Mesenchymal stem cell (in vitro differentiated cells and primary cell): ENCODE data around the gene NEK10.
A peak's percentile ranks its signal among the peaks of the same experiment; 100 is the strongest.

Experiments used
- DNase-seq: peaks from one replicate; pipeline ENCODE4 v3.0.0-alpha.2; 2013
- H2AFZ ChIP-seq: one replicate; pipeline ENCODE4 v1.6.1; 2013; ENCODE audit warnings: low read depth, mild to moderate bottlenecking, control low read depth, inconsistent platforms, low read length, moderate library complexity
- H2AK5ac ChIP-seq: 2 replicates; pipeline ENCODE4 v1.6.1; 2013; ENCODE audit warnings: low read length, moderate library complexity, mild to moderate bottlenecking, inconsistent platforms; ENCODE audit not compliant: severe bottlenecking
- H2BK120ac ChIP-seq: one replicate; pipeline ENCODE4 v1.6.1; 2013; ENCODE audit warnings: low read depth, mild to moderate bottlenecking, inconsistent platforms, low read length, moderate library complexity
- H2BK12ac ChIP-seq, 2 experiments: one replicate each; pipeline ENCODE4 v1.6.1; 2013; ENCODE audit warnings: inconsistent platforms in 2 of 2, low read length in 2 of 2, mild to moderate bottlenecking in 2 of 2, moderate library complexity in 2 of 2, control low read depth in 1 of 2
- H2BK15ac ChIP-seq: one replicate; pipeline ENCODE4 v1.6.1; 2013; ENCODE audit warnings: mild to moderate bottlenecking, low read depth, inconsistent platforms; ENCODE audit not compliant: poor library complexity, severe bottlenecking
- H2BK5ac ChIP-seq: 2 replicates; pipeline ENCODE4 v1.6.1; 2013; ENCODE audit warnings: low read depth, mild to moderate bottlenecking, low read length, control low read depth, inconsistent platforms; ENCODE audit not compliant: poor library complexity, severe bottlenecking
- H3K14ac ChIP-seq, 2 experiments: one replicate each; pipeline ENCODE4 v1.6.1; 2013; ENCODE audit warnings: inconsistent platforms in 2 of 2, low read length in 2 of 2, control low read depth in 1 of 2, mild to moderate bottlenecking in 1 of 2, moderate library complexity in 1 of 2
- H3K18ac ChIP-seq, 2 experiments: one replicate each; pipeline ENCODE4 v1.6.1; 2013; ENCODE audit warnings: inconsistent platforms in 2 of 2, low read length in 2 of 2, control low read depth in 1 of 2, low read depth in 1 of 2, mild to moderate bottlenecking in 1 of 2
- H3K23ac ChIP-seq, 2 experiments: one replicate each; pipeline ENCODE4 v1.6.1; 2013; ENCODE audit warnings: inconsistent platforms in 2 of 2, low read length in 2 of 2, mild to moderate bottlenecking in 2 of 2, moderate library complexity in 2 of 2, control low read depth in 1 of 2
- H3K27ac ChIP-seq: 2 replicates; pipeline ENCODE4 v1.5.1; 2013; ENCODE audit warnings: mild to moderate bottlenecking, moderate library complexity, low read length, control low read depth, inconsistent platforms; ENCODE audit not compliant: poor library complexity, severe bottlenecking
- H3K27me3 ChIP-seq, 2 experiments: 2 replicates each; pipeline versions ENCODE4 v1.6.1 to v1.7.0; 2013; ENCODE audit warnings: low read length in 2 of 2, mild to moderate bottlenecking in 2 of 2, moderate library complexity in 2 of 2, control low read depth in 1 of 2, inconsistent platforms in 1 of 2; ENCODE audit not compliant: control insufficient read depth in 1 of 2, insufficient read depth in 1 of 2
- H3K36me3 ChIP-seq, 2 experiments: 2 replicates each; pipeline versions ENCODE4 v1.6.1 to v1.7.0; 2013; ENCODE audit warnings: low read length in 2 of 2, control low read depth in 1 of 2, inconsistent platforms in 1 of 2, low read depth in 1 of 2, mild to moderate bottlenecking in 1 of 2; ENCODE audit not compliant: insufficient read depth in 2 of 2, control insufficient read depth in 1 of 2
- H3K4ac ChIP-seq, 2 experiments: one replicate each; pipeline ENCODE4 v1.6.1; 2013; ENCODE audit warnings: inconsistent platforms in 2 of 2, low read length in 2 of 2, mild to moderate bottlenecking in 2 of 2, moderate library complexity in 2 of 2, control low read depth in 1 of 2, low read depth in 1 of 2
- H3K4me1 ChIP-seq: 2 replicates; pipeline ENCODE4 v1.6.1; 2013; ENCODE audit warnings: low read depth, low read length, control low read depth; ENCODE audit not compliant: control insufficient read depth, insufficient read depth
- H3K4me2 ChIP-seq: 2 replicates; pipeline ENCODE4 v1.6.1; 2013; ENCODE audit warnings: low read length, mild to moderate bottlenecking, inconsistent platforms; ENCODE audit not compliant: poor library complexity, severe bottlenecking
- H3K4me3 ChIP-seq, 2 experiments: 2 replicates each; pipeline versions ENCODE4 v1.5.1 to v1.7.0; 2013; ENCODE audit warnings: low read length in 2 of 2, mild to moderate bottlenecking in 2 of 2, control low read depth in 1 of 2, low read depth in 1 of 2; ENCODE audit not compliant: insufficient read depth in 1 of 2
- H3K79me1 ChIP-seq: replicated peaks from 2 replicates; pipeline ENCODE4 v1.6.1; 2013; ENCODE audit warnings: mild to moderate bottlenecking, control low read depth, low read length, inconsistent platforms; ENCODE audit not compliant: poor library complexity, severe bottlenecking
- H3K9ac ChIP-seq: 2 replicates; pipeline ENCODE4 v1.7.0; 2013; ENCODE audit warnings: mild to moderate bottlenecking, low read length, moderate library complexity
- H3K9me3 ChIP-seq: 2 replicates; pipeline ENCODE4 v1.7.0; 2013; ENCODE audit warnings: mild to moderate bottlenecking, low read length; ENCODE audit not compliant: control insufficient read depth
- H4K8ac ChIP-seq: one replicate; pipeline ENCODE4 v1.6.1; 2013; ENCODE audit warnings: inconsistent platforms, mild to moderate bottlenecking, low read length, moderate library complexity
- H4K91ac ChIP-seq: one replicate; pipeline ENCODE4 v1.6.1; 2013; ENCODE audit warnings: mild to moderate bottlenecking, low read length, inconsistent platforms
- WGBS: methylation state at CpG from one replicate; pipeline ENCODE4 v1.1.7; 2013; ENCODE audit warnings: mixed read lengths; 5-methylcytosine and 5-hydroxymethylcytosine counted together

The NEK10 gene

DNA sequence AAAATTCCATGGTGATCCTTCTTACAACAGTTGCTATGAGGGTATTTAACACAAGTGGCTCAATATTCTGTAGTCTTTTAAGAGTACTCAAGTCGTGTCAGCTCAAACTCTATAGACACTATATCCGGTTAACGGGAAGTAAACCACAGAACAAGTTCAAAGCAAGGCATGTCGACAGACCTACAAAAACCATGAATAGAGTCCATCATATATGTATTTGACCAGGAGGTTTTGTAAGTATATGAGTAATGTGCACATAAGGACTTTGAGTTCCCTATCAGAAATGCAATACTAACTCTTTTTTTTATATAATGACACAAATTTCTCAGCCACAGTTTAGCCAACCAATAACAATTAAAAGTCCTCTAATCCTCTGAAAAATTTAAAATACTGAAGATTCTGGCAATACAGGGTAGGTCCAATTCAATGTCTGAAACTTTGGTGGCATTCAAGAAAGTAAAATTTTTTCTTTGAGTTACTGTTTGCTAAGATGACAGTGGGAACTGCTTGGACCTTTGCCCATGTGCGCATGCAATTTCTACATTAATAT lies 93.7 kb downstream of the NEK10 start:
- no peak overlapping the region for H2BK12ac ChIP-seq
- no peak overlapping the region for H3K9ac ChIP-seq
- no peak overlapping the region for H4K8ac ChIP-seq
- H3K27ac ChIP-seq: no peak overlapping the region
- H3K14ac ChIP-seq: no peak overlapping the region
- no peak overlapping the region for H2BK5ac ChIP-seq
- no peak overlapping the region for H3K18ac ChIP-seq
- no peaks in the 10 kb centered on the region for H3K79me1 ChIP-seq
- no peak overlapping the region for H2BK120ac ChIP-seq
- no peak overlapping the region for H2AK5ac ChIP-seq
- no peaks in the 10 kb centered on the region for H3K4me1 ChIP-seq
- H4K91ac ChIP-seq: no peak overlapping the region
- H2BK15ac ChIP-seq: no peak overlapping the region
- H3K4ac ChIP-seq: no peak overlapping the region
- H3K4me2 ChIP-seq: no peak overlapping the region
- no peak overlapping the region for H3K4me3 ChIP-seq
- H3K9me3 ChIP-seq: no peaks in the 10 kb centered on the region
- no peak overlapping the region for H3K23ac ChIP-seq
- no peak overlapping the region for H2AFZ ChIP-seq
- peaks cover 0 to 92% of the 10 kb centered on the region in 2 experiments for H3K36me3 ChIP-seq
- no peak for DNase-seq
- 97% methylated on average over 4 of the region's 5 CpGs for WGBS
- no peaks in the 10 kb centered on the region for H3K27me3 ChIP-seq

GRCh38 chr3:27271890-27272289 lies 97.3 kb downstream of the NEK10 start:
- H3K4me1 ChIP-seq: no peaks in the 10 kb centered on the region
- no peak overlapping the region for H3K18ac ChIP-seq
- H3K9me3 ChIP-seq: peaks cover 4% of the 10 kb centered on the region
- H4K8ac ChIP-seq: no peak overlapping the region
- H2BK120ac ChIP-seq: no peak overlapping the region
- no peak overlapping the region for H3K4ac ChIP-seq
- no peak overlapping the region for H2BK5ac ChIP-seq
- no peak overlapping the region for H4K91ac ChIP-seq
- no peaks in the 10 kb centered on the region for H3K27me3 ChIP-seq
- H2BK12ac ChIP-seq: no peak overlapping the region
- H3K23ac ChIP-seq: no peak overlapping the region
- no peak overlapping the region for H3K9ac ChIP-seq
- no peaks in the 10 kb centered on the region for H3K79me1 ChIP-seq
- no peak overlapping the region for H3K4me3 ChIP-seq
- DNase-seq: no peak
- H3K14ac ChIP-seq: no peak overlapping the region
- no peak overlapping the region for H2BK15ac ChIP-seq
- H3K4me2 ChIP-seq: no peak overlapping the region
- no peak overlapping the region for H3K27ac ChIP-seq
- no peak overlapping the region for H2AK5ac ChIP-seq
- peaks cover 0 to 97% of the 10 kb centered on the region in 2 experiments for H3K36me3 ChIP-seq
- H2AFZ ChIP-seq: no peak overlapping the region

DNA sequence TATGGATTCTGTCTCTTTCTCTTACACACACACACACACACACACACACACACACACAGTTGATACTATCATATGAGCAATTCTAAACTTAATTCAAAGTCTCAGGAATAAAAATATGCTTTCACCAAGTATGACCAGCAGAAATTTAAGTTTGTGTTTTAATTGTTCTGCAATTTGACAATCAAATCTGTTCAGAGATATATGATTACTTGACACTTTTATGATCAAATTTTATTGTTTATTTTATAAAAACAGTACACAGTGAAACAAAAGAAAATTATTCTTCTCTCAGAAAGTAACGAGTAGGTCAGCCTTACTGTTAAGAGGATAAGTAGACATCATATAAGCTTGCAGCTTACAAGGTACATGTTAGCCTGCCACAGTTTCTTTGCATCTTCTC lies 114.3 kb downstream of the NEK10 start:
- Histone ChIP-seq H2AK5ac (no peak overlapping the region), H3K27me3 (no peaks in the 10 kb centered on the region), H3K27ac (no peak overlapping the region), H3K4ac (no peak overlapping the region), H3K9me3 (no peaks in the 10 kb centered on the region), H3K14ac (no peak overlapping the region), H3K18ac (no peak overlapping the region), H3K4me1 (no peaks in the 10 kb centered on the region), H2BK120ac (no peak overlapping the region), H3K36me3 (peaks cover 0 to 40% of the 10 kb centered on the region in 2 experiments), H3K9ac (no peak overlapping the region), H2BK5ac (no peak overlapping the region), H4K91ac (no peak overlapping the region), H4K8ac (no peak overlapping the region), H3K79me1 (no peaks in the 10 kb centered on the region), H3K23ac (no peak overlapping the region), H2BK12ac (no peak overlapping the region), H2BK15ac (no peak overlapping the region), H2AFZ (no peak overlapping the region), H3K4me3 (no peak overlapping the region), H3K4me2 (no peak overlapping the region)
- WGBS: no CpG with 5 or more reads among the region's 1 CpG
- DNase-seq: no peak

- Histone ChIP-seq H3K36me3 (peaks cover 0 to 42% of the 10 kb centered on the region in 2 experiments), H2AK5ac (no peak overlapping the region), H3K23ac (no peak overlapping the region), H2BK15ac (no peak overlapping the region), H3K79me1 (no peaks in the 10 kb centered on the region), H3K4me1 (no peaks in the 10 kb centered on the region), H2BK120ac (no peak overlapping the region), H3K9ac (no peak overlapping the region), H3K9me3 (no peaks in the 10 kb centered on the region), H4K91ac (no peak overlapping the region), H3K4me3 (no peak overlapping the region), H2BK5ac (no peak overlapping the region), H3K27ac (no peak overlapping the region), H3K4ac (no peak overlapping the region), H3K4me2 (no peak overlapping the region), H3K18ac (no peak overlapping the region), H2AFZ (no peak overlapping the region), H3K14ac (no peak overlapping the region), H2BK12ac (no peak overlapping the region), H4K8ac (no peak overlapping the region), H3K27me3 (no peaks in the 10 kb centered on the region)
- DNase-seq: peak; percentile 40
- WGBS: 65% methylated on average over 4 of the region's 7 CpGs
Observed at GRCh38 chr3:27253831-27254230, 115.4 kb downstream of the NEK10 start.
